GM18867 (cell line): ENCODE data around the gene GPR83.
"Not testable (repeated sequence)": the region's sequence is repeated elsewhere in the genome, so short reads cannot be mapped to it uniquely, and the experiment has no call there.

Source experiments
- ATAC-seq: cut with Tn5 transposase; IDR thresholded peaks from one replicate; pipeline ENCODE4 v1.9.1; 2021; ENCODE audit warnings: mild to moderate bottlenecking, moderate library complexity; ENCODE audit not compliant: unreplicated experiment

The GPR83 gene

GRCh38 chr11:94376841-94377240 lies 24.4 kb downstream of the GPR83 start:
- ATAC-seq, result no peak

GRCh38 chr11:94370576-94370975 lies 30.6 kb downstream of the GPR83 start:
- not testable (repeated sequence) for ATAC-seq

- ATAC-seq, result not testable (repeated sequence)
Observed at GRCh38 chr11:94350850-94351563, 50.2 kb downstream of the GPR83 start.

- not testable (repeated sequence) for ATAC-seq
Observed at GRCh38 chr11:94346311-94346710, 54.9 kb downstream of the GPR83 start.

- ATAC-seq, result no peak
Observed at GRCh38 chr11:94343495-94343894, 57.7 kb downstream of the GPR83 start.

GRCh38 chr11:94342250-94342649 lies 59.0 kb downstream of the GPR83 start:
- no peak for ATAC-seq

GRCh38 chr11:94338651-94339050 lies 62.6 kb downstream of the GPR83 start:
- ATAC-seq, result no peak

GRCh38 chr11:94336033-94336432 lies 65.2 kb downstream of the GPR83 start:
- ATAC-seq, result no peak

- no peak for ATAC-seq
Observed at GRCh38 chr11:94332814-94333213, 68.4 kb downstream of the GPR83 start.

- no peak for ATAC-seq
Observed at GRCh38 chr11:94330789-94331188, 70.4 kb downstream of the GPR83 start.

GRCh38 chr11:94329501-94329900 lies 71.7 kb downstream of the GPR83 start:
- ATAC-seq, result no peak

GRCh38 chr11:94328587-94329080 lies 72.6 kb downstream of the GPR83 start:
- no peak for ATAC-seq
